Measurements from ENCODE around the gene BEST2.

The BEST2 gene

GRCh38 chr19:12801466-12802266, 50.1 kb downstream of the BEST2 start, which contains the start of the genes PRDX2 and THSD8:
Gene PRDX2, minus strand, starts transcription at chr19:12801800. Its CDS starts 539 bp downstream, at chr19:12801261.
Gene THSD8, plus strand, starts transcription at chr19:12802069. Its CDS starts 3 bp downstream, at chr19:12802072.
- peak; percentile 65 for DNase-seq (ENCODE audit: low read depth)

GRCh38 chr19:12802267-12803106, 50.9 kb downstream of the BEST2 start:
- DNase-seq (ENCODE audit: low read depth), result no peak

- no peak for DNase-seq (ENCODE audit: low read depth)
These were observed 52.5 kb downstream of the BEST2 start for GRCh38 chr19:12804051-12804450.

- peak; percentile 87 for DNase-seq (ENCODE audit: low read depth)
These were observed 54.9 kb downstream of the BEST2 start, which contains the start of gene RNASEH2A for GRCh38 chr19:12806242-12807081. Gene RNASEH2A, plus strand, starts transcription at chr19:12806584. Its CDS starts 90 bp downstream, at chr19:12806674.

All from activated T-cell treated with anti-CD3 and anti-CD28 coated beads for 24 hours (primary cell).